ENCODE measurements around the gene ADAMTS9. TPM values are rescaled to one million over a fixed set of nuclear protein-coding genes. Genes with fewer than 3 reads are reported as not detected.

ADAMTS9 gene
- total RNA-seq, 1 experiment from 2014 or later, result 1.8 TPM

DNA sequence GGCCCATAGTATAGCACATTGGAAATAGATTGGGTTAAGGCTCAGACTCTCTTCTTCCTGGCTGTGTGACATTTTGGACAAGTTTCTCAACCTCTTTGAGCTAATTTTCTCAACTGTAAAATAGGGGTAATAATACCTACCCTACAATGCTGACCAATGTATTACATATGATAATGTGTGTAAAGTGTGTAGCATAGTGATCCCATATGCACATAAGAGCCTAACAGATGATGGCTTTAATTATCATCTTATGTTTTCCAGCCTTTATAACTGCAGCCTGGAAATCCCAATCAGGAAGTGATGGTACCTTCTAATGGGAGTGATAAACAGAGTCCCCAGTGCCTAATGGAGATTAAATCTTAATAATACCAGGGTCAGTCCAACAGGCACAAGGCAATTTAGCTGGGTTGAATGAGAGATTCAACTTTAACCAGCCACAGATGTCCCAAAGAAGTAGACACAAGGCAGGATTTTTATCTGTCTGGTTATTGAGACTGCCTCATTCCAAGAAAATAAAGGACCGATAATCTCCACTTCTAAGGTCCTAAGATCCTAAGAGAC is 12.0 kb downstream of the ADAMTS9 start:
- POLR2A ChIA-PET, result no interaction called here
- TF ChIP-seq, protein P1, sequence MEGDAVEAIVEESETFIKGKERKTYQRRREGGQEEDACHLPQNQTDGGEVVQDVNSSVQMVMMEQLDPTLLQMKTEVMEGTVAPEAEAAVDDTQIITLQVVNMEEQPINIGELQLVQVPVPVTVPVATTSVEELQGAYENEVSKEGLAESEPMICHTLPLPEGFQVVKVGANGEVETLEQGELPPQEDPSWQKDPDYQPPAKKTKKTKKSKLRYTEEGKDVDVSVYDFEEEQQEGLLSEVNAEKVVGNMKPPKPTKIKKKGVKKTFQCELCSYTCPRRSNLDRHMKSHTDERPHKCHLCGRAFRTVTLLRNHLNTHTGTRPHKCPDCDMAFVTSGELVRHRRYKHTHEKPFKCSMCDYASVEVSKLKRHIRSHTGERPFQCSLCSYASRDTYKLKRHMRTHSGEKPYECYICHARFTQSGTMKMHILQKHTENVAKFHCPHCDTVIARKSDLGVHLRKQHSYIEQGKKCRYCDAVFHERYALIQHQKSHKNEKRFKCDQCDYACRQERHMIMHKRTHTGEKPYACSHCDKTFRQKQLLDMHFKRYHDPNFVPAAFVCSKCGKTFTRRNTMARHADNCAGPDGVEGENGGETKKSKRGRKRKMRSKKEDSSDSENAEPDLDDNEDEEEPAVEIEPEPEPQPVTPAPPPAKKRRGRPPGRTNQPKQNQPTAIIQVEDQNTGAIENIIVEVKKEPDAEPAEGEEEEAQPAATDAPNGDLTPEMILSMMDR (IDR thresholded peaks at IDR 0.05; ENCODE audit: unreplicated experiment), result no peak
- no peak overlapping the region for H3K4me3 Mint-ChIP-seq (ENCODE audit: unreplicated experiment)
- CTCF ChIA-PET, result interaction anchor here (0.6 to 1.1 kb wide), 4 partner anchors 101 to 555 kb away, joined by 3 to 4 read pairs (median 4); no protein-coding TSS in a partner anchor
- no peaks in the 10 kb centered on the region for H3K4me1 Mint-ChIP-seq (ENCODE audit: insufficient read depth, unreplicated experiment)
- no peaks in the 10 kb centered on the region for H3K9me3 Mint-ChIP-seq (ENCODE audit: unreplicated experiment)
- no peak for DNase-seq (ENCODE audit: unreplicated experiment)
- H3K27ac Mint-ChIP-seq (ENCODE audit: low read depth, unreplicated experiment), result no peak overlapping the region
- no peaks in the 10 kb centered on the region for H3K36me3 Mint-ChIP-seq (ENCODE audit: insufficient read depth, unreplicated experiment)
- H3K27me3 Mint-ChIP-seq (ENCODE audit: insufficient read depth, unreplicated experiment), result no peaks in the 10 kb centered on the region
- intact Hi-C loops (cut with micrococcal nuclease), result no loop called here
- no TSS peak for BruUV-seq (replicated peaks)

DNA sequence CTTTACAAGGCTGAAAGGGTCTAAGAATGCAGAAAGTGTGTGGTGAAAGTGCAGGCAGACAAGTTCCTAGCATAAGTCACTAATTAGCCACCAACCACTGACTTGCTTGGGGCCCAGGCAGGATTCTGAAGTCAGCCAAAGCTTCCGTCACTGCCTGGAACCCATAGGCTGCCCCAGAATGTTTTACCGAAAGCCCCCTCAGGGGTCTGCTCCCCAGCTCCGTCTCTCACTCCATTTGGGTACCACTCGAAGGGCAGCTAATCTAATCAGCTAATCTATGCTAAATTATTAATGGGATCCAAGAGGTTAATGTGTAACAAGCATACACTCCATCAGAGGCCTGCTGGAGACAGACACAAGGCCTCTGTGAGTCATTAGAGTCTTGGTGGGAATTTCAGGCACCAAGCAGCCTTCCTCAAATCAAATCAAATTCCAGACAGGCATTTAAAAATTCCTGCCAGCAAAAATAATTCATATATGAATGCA is 13.2 kb downstream of the ADAMTS9 start:
- H3K27me3 Mint-ChIP-seq (ENCODE audit: insufficient read depth, unreplicated experiment), result no peaks in the 10 kb centered on the region
- H3K4me3 Mint-ChIP-seq (ENCODE audit: unreplicated experiment), result no peak overlapping the region
- CTCF ChIA-PET, result interaction anchor here (0.7 kb wide), 1 partner anchor 480 kb away, joined by 3 read pairs; no protein-coding TSS in a partner anchor
- intact Hi-C loops (cut with micrococcal nuclease), result no loop called here
- H3K4me1 Mint-ChIP-seq (ENCODE audit: insufficient read depth, unreplicated experiment), result no peaks in the 10 kb centered on the region
- no peak overlapping the region for H3K27ac Mint-ChIP-seq (ENCODE audit: low read depth, unreplicated experiment)
- no peaks in the 10 kb centered on the region for H3K36me3 Mint-ChIP-seq (ENCODE audit: insufficient read depth, unreplicated experiment)
- no TSS peak for BruUV-seq (replicated peaks)
- no peaks in the 10 kb centered on the region for H3K9me3 Mint-ChIP-seq (ENCODE audit: unreplicated experiment)
- POLR2A ChIA-PET, result interaction anchor here (0.6 kb wide), 1 partner anchor 720 kb away, joined by 4 read pairs; no protein-coding TSS in a partner anchor
- TF ChIP-seq, protein P1 (IDR thresholded peaks at IDR 0.05; ENCODE audit: unreplicated experiment), result no peak
- no peak for DNase-seq (ENCODE audit: unreplicated experiment)

DNA sequence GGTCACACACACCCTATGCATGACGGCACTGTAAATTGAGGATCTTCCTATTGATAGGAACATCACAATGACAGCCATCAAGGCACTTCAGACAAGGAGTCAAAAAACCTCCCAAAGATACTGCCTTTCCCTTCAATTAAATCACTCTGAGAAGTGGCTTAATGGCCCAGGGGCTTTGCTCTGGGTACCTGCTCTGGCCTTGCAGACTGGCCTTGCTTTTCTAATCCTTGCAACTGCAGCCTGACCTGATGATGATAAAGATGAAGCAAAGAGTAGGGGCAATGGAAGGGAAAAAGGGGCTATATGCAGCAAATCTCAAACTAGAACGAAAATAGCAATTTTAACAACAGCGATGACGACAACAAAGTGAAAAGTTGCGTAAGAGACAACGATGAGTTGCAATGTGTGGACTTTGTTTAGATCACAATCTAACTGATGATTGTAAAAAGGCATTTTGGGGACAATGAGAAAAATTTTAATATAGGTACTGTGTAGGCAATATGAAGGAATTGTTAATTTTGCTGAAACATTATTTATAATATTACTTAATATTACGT is 14.6 kb downstream of the ADAMTS9 start:
- H3K4me3 Mint-ChIP-seq (ENCODE audit: unreplicated experiment), result no peak overlapping the region
- intact Hi-C loops (cut with micrococcal nuclease), result no loop called here
- H3K36me3 Mint-ChIP-seq (ENCODE audit: insufficient read depth, unreplicated experiment), result no peaks in the 10 kb centered on the region
- no peak overlapping the region for H3K27ac Mint-ChIP-seq (ENCODE audit: low read depth, unreplicated experiment)
- no TSS peak for BruUV-seq (replicated peaks)
- CTCF ChIA-PET, result interaction anchor here (0.7 kb wide), 1 partner anchor 665 kb away, joined by 3 read pairs; no protein-coding TSS in a partner anchor
- no peaks in the 10 kb centered on the region for H3K27me3 Mint-ChIP-seq (ENCODE audit: insufficient read depth, unreplicated experiment)
- TF ChIP-seq, protein P1 (IDR thresholded peaks at IDR 0.05; ENCODE audit: unreplicated experiment), result no peak
- POLR2A ChIA-PET, result no interaction called here
- H3K9me3 Mint-ChIP-seq (ENCODE audit: unreplicated experiment), result no peaks in the 10 kb centered on the region
- no peaks in the 10 kb centered on the region for H3K4me1 Mint-ChIP-seq (ENCODE audit: insufficient read depth, unreplicated experiment)
- no peak for DNase-seq (ENCODE audit: unreplicated experiment)

DNA sequence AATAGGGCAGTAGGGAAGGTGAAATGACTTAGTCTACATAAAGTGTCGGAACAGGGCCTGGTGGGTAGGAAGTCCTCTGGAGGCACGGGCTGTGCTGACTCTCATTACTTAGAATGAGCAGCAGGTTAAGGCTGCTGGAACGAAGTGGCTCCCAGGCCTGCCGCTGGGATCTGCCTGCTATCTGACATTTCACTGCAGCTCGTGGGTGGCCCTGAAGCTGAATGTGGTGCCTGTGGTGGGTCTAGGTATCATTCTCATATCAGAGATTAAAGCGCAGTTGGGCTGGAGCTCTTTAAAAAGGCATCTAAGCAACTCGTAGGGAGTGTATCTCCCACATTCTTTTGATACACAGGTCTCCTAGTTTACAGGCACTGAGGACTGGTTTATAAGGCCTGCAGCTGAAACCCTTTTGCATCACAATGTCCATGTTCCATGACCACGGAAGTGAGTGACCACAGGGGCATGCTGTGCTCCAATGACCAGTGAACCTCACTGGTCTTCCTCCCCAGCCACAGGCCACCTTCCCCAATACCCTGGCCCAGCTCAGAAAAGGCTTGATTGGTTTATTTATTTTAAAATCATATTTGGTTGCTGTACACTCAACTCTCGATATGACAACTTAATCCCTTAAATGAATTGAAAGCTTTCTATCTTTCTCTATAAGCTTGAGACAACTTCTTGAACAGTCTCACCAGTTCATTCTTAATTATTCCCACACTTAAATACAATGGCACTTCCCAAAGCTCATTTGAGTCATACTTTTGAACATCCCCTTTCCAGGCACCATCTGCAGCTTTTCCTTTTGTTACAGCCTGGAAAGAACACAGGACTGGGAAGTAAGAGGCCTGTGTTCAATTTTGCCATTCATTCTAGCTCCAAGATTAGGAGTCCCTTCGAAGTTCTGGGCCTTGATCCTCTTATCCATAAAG is 19.0 kb downstream of the ADAMTS9 start:
- ChIA-PET POLR2A (interaction anchor here (0.9 kb wide), 1 partner anchor 576 kb away, joined by 3 read pairs; no protein-coding TSS in a partner anchor), CTCF (interaction anchor here (0.6 to 1.6 kb wide), 4 partner anchors 82 to 576 kb away, joined by 3 to 4 read pairs (median 3); no protein-coding TSS in a partner anchor)
- no peak for DNase-seq (ENCODE audit: unreplicated experiment)
- TF ChIP-seq, protein P1 (IDR thresholded peaks at IDR 0.05; ENCODE audit: unreplicated experiment), result no peak
- no TSS peak for BruUV-seq (replicated peaks)
- Mint-ChIP-seq H3K4me1 (ENCODE audit: insufficient read depth, unreplicated experiment) (no peaks in the 10 kb centered on the region), H3K27me3 (ENCODE audit: insufficient read depth, unreplicated experiment) (no peaks in the 10 kb centered on the region), H3K9me3 (ENCODE audit: unreplicated experiment) (no peaks in the 10 kb centered on the region), H3K36me3 (ENCODE audit: insufficient read depth, unreplicated experiment) (no peaks in the 10 kb centered on the region), H3K4me3 (ENCODE audit: unreplicated experiment) (no peak overlapping the region), H3K27ac (ENCODE audit: low read depth, unreplicated experiment) (no peak overlapping the region)
- intact Hi-C loops (cut with micrococcal nuclease), result no loop called here

All from MCF 10A (cell line).